Measurements from ENCODE around the gene ASCC3. TPM values are rescaled to one million over a fixed set of nuclear protein-coding genes. Genes with fewer than 3 reads are reported as not detected.

Gene ASCC3
- total and polyA plus RNA-seq, 2 donors (not counting 3 experiments of a cell fraction or from before 2014, with no cell fraction given): 15.7 to 57.2 TPM

DNA sequence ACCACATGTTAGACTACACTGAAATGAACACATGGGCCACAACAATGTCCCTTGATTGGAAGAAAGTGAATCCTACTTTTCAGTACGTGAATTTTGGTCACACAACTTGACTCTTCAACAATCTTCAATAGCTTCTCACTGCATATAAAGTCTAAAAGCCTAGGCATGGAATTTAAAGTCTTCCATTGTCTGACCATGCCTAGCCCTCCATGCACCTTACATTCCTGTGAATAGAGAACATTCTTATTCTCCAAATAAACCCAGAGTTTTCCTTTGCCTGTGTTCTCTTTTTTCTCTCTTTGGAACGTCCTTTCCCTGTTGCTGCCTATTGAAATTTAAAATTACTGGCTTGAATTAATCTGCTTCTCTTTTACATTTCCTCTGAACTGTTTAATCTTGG lies 207.5 kb downstream of the ASCC3 start:
- Histone ChIP-seq H4K20me1 (replicated peaks; ENCODE audit: control insufficient read depth, extremely low read depth, insufficient read depth, low read length) (no peaks in the 10 kb centered on the region), H3K4me2 (ENCODE audit: insufficient read depth, low read length) (no peak overlapping the region), H3K9me3 (replicated peaks; ENCODE audit: control insufficient read depth, insufficient read depth, low read length) (no peaks in the 10 kb centered on the region), H2AFZ (ENCODE audit: low read depth, low read length) (no peak overlapping the region), H3K4me3 (replicated peaks in 1 of 3; ENCODE audit: insufficient read depth in 1 of 3, low read depth in 1 of 3, low read length in 3 of 3) (no peak overlapping the region), H3K4me1 (ENCODE audit: control insufficient read depth, extremely low read depth, insufficient read depth, low read length) (no peaks in the 10 kb centered on the region), H3K9ac (replicated peaks; ENCODE audit: extremely low read depth, insufficient read depth, low read length) (no peak overlapping the region), H3K36me3 (ENCODE audit: control insufficient read depth in 2 of 2, extremely low read depth in 1 of 2, insufficient read depth in 2 of 2, low read length in 2 of 2) (no peaks in the 10 kb centered on the region), H3K27me3 (ENCODE audit: control insufficient read depth in 2 of 2, insufficient read depth in 2 of 2, low read length in 2 of 2) (no peaks in the 10 kb centered on the region), H3K27ac (ENCODE audit: insufficient read depth, low read depth, low read length) (no peak overlapping the region), H3K9me1 (replicated peaks; ENCODE audit: control insufficient read depth, extremely low read depth, insufficient read depth, low read length) (no peaks in the 10 kb centered on the region), H3K79me2 (ENCODE audit: control insufficient read depth, insufficient read depth, low read length) (no peaks in the 10 kb centered on the region)
- intact Hi-C loops (cut with micrococcal nuclease) (no loop called here), dilution Hi-C loops (cut with MboI; ENCODE audit: extremely low pct_ligation_motif_present, low sequenced_read_pairs) (no loop called here)
- BruUV-seq (replicated peaks): no TSS peak
- DNase-seq (ENCODE audit: low read depth, low spot score) (no peak), FAIRE-seq (no peak)
- CTCF ChIA-PET: interaction anchor here (1.2 to 1.6 kb wide), 2 partner anchors 10 to 46 kb away, joined by 3 to 9 read pairs; no protein-coding TSS in a partner anchor
- TF ChIP-seq FOS (IDR thresholded peaks at IDR 0.05; ENCODE audit: borderline replicate concordance, insufficient read depth, low read length) (no peak), POLR2A (IDR thresholded peaks at IDR 0.05; ENCODE audit: low read depth, low read length) (no peak), EZH2 (IDR thresholded peaks at IDR 0.05; ENCODE audit: borderline replicate concordance, low read depth, low read length, severe bottlenecking) (no peak), MYC (IDR thresholded peaks at IDR 0.05; ENCODE audit: low read depth, low read length) (no peak), POLR2AphosphoS5 (IDR thresholded peaks at IDR 0.05; ENCODE audit: insufficient read depth, low read depth, low read length) (no peak), GATA2 (IDR thresholded peaks at IDR 0.05; ENCODE audit: insufficient read depth, insufficient read length, low read depth, low read length) (no peak), JUN (IDR thresholded peaks at IDR 0.05; ENCODE audit: borderline replicate concordance, insufficient read depth, insufficient read length, low read depth) (no peak)
- TF ChIP-seq, protein P1, sequence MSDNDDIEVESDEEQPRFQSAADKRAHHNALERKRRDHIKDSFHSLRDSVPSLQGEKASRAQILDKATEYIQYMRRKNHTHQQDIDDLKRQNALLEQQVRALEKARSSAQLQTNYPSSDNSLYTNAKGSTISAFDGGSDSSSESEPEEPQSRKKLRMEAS (IDR thresholded peaks at IDR 0.05; ENCODE audit: insufficient read depth, insufficient read length): no peak
- TF ChIP-seq, protein P2, sequence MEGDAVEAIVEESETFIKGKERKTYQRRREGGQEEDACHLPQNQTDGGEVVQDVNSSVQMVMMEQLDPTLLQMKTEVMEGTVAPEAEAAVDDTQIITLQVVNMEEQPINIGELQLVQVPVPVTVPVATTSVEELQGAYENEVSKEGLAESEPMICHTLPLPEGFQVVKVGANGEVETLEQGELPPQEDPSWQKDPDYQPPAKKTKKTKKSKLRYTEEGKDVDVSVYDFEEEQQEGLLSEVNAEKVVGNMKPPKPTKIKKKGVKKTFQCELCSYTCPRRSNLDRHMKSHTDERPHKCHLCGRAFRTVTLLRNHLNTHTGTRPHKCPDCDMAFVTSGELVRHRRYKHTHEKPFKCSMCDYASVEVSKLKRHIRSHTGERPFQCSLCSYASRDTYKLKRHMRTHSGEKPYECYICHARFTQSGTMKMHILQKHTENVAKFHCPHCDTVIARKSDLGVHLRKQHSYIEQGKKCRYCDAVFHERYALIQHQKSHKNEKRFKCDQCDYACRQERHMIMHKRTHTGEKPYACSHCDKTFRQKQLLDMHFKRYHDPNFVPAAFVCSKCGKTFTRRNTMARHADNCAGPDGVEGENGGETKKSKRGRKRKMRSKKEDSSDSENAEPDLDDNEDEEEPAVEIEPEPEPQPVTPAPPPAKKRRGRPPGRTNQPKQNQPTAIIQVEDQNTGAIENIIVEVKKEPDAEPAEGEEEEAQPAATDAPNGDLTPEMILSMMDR (IDR thresholded peaks at IDR 0.05; ENCODE audit: extremely low read depth in 1 of 2, insufficient read depth in 1 of 2, low read depth in 1 of 2, low read length in 2 of 2): no peak
- POLR2A ChIA-PET: no interaction called here
